Testis (tissue), 2 donors: ENCODE measurements around the gene KLHL6.
"Not testable (repeated sequence)": the region's sequence is repeated elsewhere in the genome, so short reads cannot be mapped to it uniquely, and the experiment has no call there.

Experiments used
- CTCF ChIP-seq, 3 experiments: fragments of 450-650 bp in 2 of 3; fragments of 200-600 bp in 1 of 3; sonication (generic) in 1 of 3; IDR thresholded peaks; one replicate each; pipeline ENCODE4 v1.5.1; 2016 to 2019; ENCODE audit warnings: antibody characterized with exemption in 3 of 3, mild to moderate bottlenecking in 2 of 3, moderate library complexity in 1 of 3
- POLR2A ChIP-seq: fragments of 450-650 bp; IDR thresholded peaks from one replicate; pipeline ENCODE4 v1.6.1; 2017; ENCODE audit warnings: antibody characterized with exemption, mild to moderate bottlenecking, moderate library complexity

GRCh38 chr3:183520295-183520694 is 35.2 kb downstream of the KLHL6 start:
- not testable (repeated sequence) for TF ChIP-seq POLR2A; CTCF (IDR thresholded peaks at IDR 0.05)
